ENCODE measurements around the gene KRT74. TPM values are rescaled to one million over a fixed set of nuclear protein-coding genes. Genes with fewer than 3 reads are reported as not detected.

Gene KRT74
- total and polyA plus RNA-seq, 4 donors: not detected

DNA sequence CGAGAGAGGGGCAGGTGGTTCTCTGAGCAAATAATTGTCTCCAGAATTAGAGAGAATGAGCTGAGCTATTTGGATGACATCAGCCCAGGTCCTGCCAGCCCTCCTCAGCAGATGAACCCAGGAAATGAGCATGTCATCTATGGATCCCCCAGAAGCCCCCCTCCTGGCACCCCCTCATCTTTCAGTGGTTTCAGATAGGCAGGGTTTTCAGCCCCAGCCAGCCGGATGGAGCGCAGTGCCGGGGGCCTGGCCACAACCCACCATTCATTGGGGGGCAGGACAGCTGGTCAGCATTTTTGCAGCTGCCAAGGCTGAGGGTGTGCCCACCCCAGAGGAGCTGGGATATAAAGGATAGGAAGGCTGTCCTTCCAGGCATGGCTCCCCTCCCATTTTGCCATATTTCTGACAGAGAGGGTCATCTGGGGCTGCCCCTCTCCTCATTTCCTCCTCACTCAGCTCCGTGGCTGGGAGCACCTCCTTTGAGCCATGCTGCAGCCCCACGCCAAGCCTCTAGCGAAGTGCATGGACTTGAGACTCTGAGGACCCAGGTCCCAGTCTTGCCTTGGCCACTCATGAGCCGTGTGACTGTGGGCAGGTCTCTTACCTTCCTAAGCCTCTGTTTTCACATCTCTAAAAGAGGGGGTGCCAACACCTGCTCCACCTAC, 14.7 kb downstream of the KRT74 start:
- Histone ChIP-seq H3K4me1 (ENCODE audit: control insufficient read depth in 5 of 5, insufficient read depth in 5 of 5, low read length in 5 of 5) (no peaks in the 10 kb centered on the region), H3K9ac (ENCODE audit: insufficient read depth in 1 of 2, low read length in 2 of 2) (no peak overlapping the region), H3K27ac (ENCODE audit: low read depth in 1 of 2, low read length in 1 of 2) (no peak overlapping the region), H3K9me3 (ENCODE audit: control insufficient read depth in 4 of 4, insufficient read depth in 3 of 4, low read length in 3 of 4) (no peaks in the 10 kb centered on the region), H3K36me3 (ENCODE audit: control insufficient read depth in 4 of 4, insufficient read depth in 4 of 4, low read length in 4 of 4) (no peaks in the 10 kb centered on the region), H3K27me3 (ENCODE audit: control insufficient read depth in 3 of 3, insufficient read depth in 3 of 3, low read length in 2 of 3) (peaks cover 0 to 15% (median 0%) of the 10 kb centered on the region in 3 donors), H3K4me3 (no peak overlapping the region)
- TF ChIP-seq, protein P1, sequence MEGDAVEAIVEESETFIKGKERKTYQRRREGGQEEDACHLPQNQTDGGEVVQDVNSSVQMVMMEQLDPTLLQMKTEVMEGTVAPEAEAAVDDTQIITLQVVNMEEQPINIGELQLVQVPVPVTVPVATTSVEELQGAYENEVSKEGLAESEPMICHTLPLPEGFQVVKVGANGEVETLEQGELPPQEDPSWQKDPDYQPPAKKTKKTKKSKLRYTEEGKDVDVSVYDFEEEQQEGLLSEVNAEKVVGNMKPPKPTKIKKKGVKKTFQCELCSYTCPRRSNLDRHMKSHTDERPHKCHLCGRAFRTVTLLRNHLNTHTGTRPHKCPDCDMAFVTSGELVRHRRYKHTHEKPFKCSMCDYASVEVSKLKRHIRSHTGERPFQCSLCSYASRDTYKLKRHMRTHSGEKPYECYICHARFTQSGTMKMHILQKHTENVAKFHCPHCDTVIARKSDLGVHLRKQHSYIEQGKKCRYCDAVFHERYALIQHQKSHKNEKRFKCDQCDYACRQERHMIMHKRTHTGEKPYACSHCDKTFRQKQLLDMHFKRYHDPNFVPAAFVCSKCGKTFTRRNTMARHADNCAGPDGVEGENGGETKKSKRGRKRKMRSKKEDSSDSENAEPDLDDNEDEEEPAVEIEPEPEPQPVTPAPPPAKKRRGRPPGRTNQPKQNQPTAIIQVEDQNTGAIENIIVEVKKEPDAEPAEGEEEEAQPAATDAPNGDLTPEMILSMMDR (IDR thresholded peaks at IDR 0.05; ENCODE audit: control extremely low read depth, extremely low read depth): no peak
- ATAC-seq (ENCODE audit: insufficient read depth, low FRiP score) (no peak), DNase-seq (no peak)
- WGBS, 2 donors: 73 to 77% methylated on average over 8 of the region's 8 CpGs

DNA sequence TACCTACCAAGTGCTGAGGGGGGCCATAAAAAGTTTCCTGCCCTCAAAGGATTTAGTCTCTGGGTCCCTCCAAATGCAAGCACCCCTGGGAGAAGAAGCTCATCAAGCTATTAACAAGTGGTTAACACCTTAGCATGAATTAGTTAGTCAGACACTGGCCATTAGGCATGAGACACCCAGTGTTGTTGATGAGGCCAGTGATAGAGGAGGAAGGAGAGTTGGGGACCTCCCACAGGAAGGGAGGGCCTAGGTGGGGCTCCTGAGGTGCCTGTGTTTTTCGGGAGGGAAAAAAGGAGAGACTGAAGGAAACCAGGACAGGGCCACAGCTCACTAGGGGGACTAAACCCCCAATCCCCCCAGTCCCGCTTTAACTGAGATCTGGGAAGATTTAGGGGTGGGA, 16.2 kb downstream of the KRT74 start:
- Histone ChIP-seq H3K4me3 (no peak overlapping the region), H3K36me3 (ENCODE audit: control insufficient read depth in 4 of 4, insufficient read depth in 4 of 4, low read length in 4 of 4) (no peaks in the 10 kb centered on the region), H3K9me3 (ENCODE audit: control insufficient read depth in 4 of 4, insufficient read depth in 3 of 4, low read length in 3 of 4) (no peaks in the 10 kb centered on the region), H3K4me1 (ENCODE audit: control insufficient read depth in 5 of 5, insufficient read depth in 5 of 5, low read length in 5 of 5) (no peaks in the 10 kb centered on the region), H3K27me3 (ENCODE audit: control insufficient read depth in 3 of 3, insufficient read depth in 3 of 3, low read length in 2 of 3) (peaks cover 0 to 12% (median 0%) of the 10 kb centered on the region in 3 donors), H3K9ac (ENCODE audit: insufficient read depth in 1 of 2, low read length in 2 of 2) (no peak overlapping the region), H3K27ac (ENCODE audit: low read depth in 1 of 2, low read length in 1 of 2) (no peak overlapping the region)
- DNase-seq (no peak), ATAC-seq (ENCODE audit: insufficient read depth, low FRiP score) (no peak)
- TF ChIP-seq, protein P1 (IDR thresholded peaks at IDR 0.05; ENCODE audit: control extremely low read depth, extremely low read depth): no peak
- 63% methylated on average over 2 of the region's 2 CpGs for WGBS, 2 donors

DNA sequence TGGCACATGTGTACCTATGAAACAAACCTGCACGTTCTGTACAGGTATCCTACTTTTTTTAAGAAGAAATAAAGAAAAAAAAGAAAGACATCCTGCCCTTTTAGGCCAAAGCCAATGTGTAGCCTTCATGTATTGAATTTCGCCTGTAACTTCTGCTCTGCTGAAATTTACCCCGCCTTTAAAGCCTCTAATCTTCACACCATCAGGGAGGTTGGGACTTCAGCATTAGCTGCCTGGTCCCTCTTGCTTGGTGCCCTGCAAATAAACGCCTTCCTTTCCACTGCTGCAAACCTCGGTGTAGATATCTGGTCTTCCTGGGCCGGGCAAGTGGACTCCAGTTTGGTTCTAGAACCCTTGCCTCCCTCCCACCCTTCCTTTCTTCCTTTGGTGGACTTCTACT, 18.1 kb downstream of the KRT74 start:
- no peaks in the 10 kb centered on the region for H3K36me3 ChIP-seq (ENCODE audit: control insufficient read depth in 4 of 4, insufficient read depth in 4 of 4, low read length in 4 of 4)
- DNase-seq: no peak
- H3K9ac ChIP-seq (ENCODE audit: insufficient read depth in 1 of 2, low read length in 2 of 2): no peak overlapping the region
- H3K9me3 ChIP-seq (ENCODE audit: control insufficient read depth in 4 of 4, insufficient read depth in 3 of 4, low read length in 3 of 4): no peaks in the 10 kb centered on the region
- H3K4me3 ChIP-seq: no peak overlapping the region
- peaks cover 0 to 13% (median 7%) of the 10 kb centered on the region in 5 donors for H3K4me1 ChIP-seq (ENCODE audit: control insufficient read depth in 5 of 5, insufficient read depth in 5 of 5, low read length in 5 of 5)
- peaks cover 0 to 3% (median 0%) of the 10 kb centered on the region in 3 donors for H3K27me3 ChIP-seq (ENCODE audit: control insufficient read depth in 3 of 3, insufficient read depth in 3 of 3, low read length in 2 of 3)
- no peak for ATAC-seq (ENCODE audit: insufficient read depth, low FRiP score)
- TF ChIP-seq, protein P1 (IDR thresholded peaks at IDR 0.05; ENCODE audit: control extremely low read depth, extremely low read depth): no peak
- WGBS, 2 donors: 70 to 84% methylated on average over 6 of the region's 6 CpGs
- no peak overlapping the region for H3K27ac ChIP-seq (ENCODE audit: low read depth in 1 of 2, low read length in 1 of 2)
